AG10803 (cell line): ENCODE measurements around the gene TGFBR3.

Experiments used
- DNase-seq: peaks from one replicate; pipeline ENCODE4 v3.0.0; 2010; ENCODE audit warnings: low read depth
- H3K4me3 ChIP-seq: 2 replicates; pipeline ENCODE4 v1.5.1; 2011; ENCODE audit warnings: mild to moderate bottlenecking, low read length, control low read depth
- CTCF ChIP-seq: conservative IDR thresholded peaks from 2 replicates; pipeline ENCODE4 v1.5.1; 2011; ENCODE audit warnings: mild to moderate bottlenecking, low read length, control low read depth, inconsistent platforms

TGFBR3 gene

GRCh38 chr1:91700771-91701471 lies 185.0 kb downstream of the TGFBR3 start:
- DNase-seq: peak; percentile 93
- TF ChIP-seq CTCF: peak; percentile 16; the same call in 1 of the 2 replicates

GRCh38 chr1:91700332-91700731 lies 185.6 kb downstream of the TGFBR3 start:
- DNase-seq: peak; percentile 88
- TF ChIP-seq CTCF: peak; percentile 54
- H3K4me3 ChIP-seq: no peak overlapping the region; the same call in 1 of the 2 replicates

More at GRCh38 chr1:91700771-91701471, 185.0 kb downstream of the TGFBR3 start:
- H3K4me3 ChIP-seq: no peak overlapping the region

- peak; percentile 96 for DNase-seq
- H3K4me3 ChIP-seq: no peak overlapping the region
- no peak for TF ChIP-seq CTCF
Measured at GRCh38 chr1:91699339-91699974, 186.5 kb downstream of the TGFBR3 start.

GRCh38 chr1:91697861-91698260 lies 188.1 kb downstream of the TGFBR3 start:
- TF ChIP-seq CTCF: no peak
- H3K4me3 ChIP-seq: no peak overlapping the region
- DNase-seq: peak; percentile 77

- TF ChIP-seq CTCF: no peak
- H3K4me3 ChIP-seq: no peak overlapping the region
- no peak for DNase-seq
Measured at GRCh38 chr1:91697416-91697815, 188.5 kb downstream of the TGFBR3 start.

- no peak for DNase-seq
- no peak overlapping the region for H3K4me3 ChIP-seq
- TF ChIP-seq CTCF: no peak
Measured at GRCh38 chr1:91696321-91696720, 189.6 kb downstream of the TGFBR3 start.

- H3K4me3 ChIP-seq: no peak overlapping the region
- no peak for TF ChIP-seq CTCF
- peak; percentile 90 for DNase-seq
Measured at GRCh38 chr1:91693557-91693956, 192.4 kb downstream of the TGFBR3 start.
